B cell (primary cell): Measurements from ENCODE around the gene CMTM7. TPM values are rescaled to one million over a fixed set of nuclear protein-coding genes. Genes with fewer than 3 reads are reported as not detected.

Source experiments
- ATAC-seq: fragments of 200-7000 bp; cut with Tn5 transposase; one replicate; pipeline ENCODE4 v1.10.0; 2021; ENCODE audit warnings: low read depth, mild to moderate bottlenecking, moderate number of reproducible peaks, moderate library complexity
- CTCF ChIA-PET: fragments of 350-600 bp; sonication (Branson Sonifier 250); formaldehyde crosslinking; loops from one replicate; lab custom pipeline; 2021; ENCODE audit warnings: antibody characterized with exemption, inconsistent platforms; lab: Charles Lee
- POLR2A ChIA-PET: fragments of 350-600 bp; sonication (Branson Sonifier 250); formaldehyde crosslinking; loops from one replicate; lab custom pipeline; 2021; ENCODE audit warnings: antibody characterized with exemption; lab: Charles Lee
- DNase-seq: peaks from one replicate; pipeline ENCODE4 v3.0.0; 2013
- H2AFZ ChIP-seq: 2 replicates; pipeline ENCODE4 v1.6.1; 2012; ENCODE audit warnings: mild to moderate bottlenecking, low read depth, low read length; ENCODE audit not compliant: insufficient read depth, poor library complexity, severe bottlenecking
- H3K27ac ChIP-seq, 2 donors: 1 replicate in 1 of 2; 2 replicates in 1 of 2; pipeline ENCODE4 v1.5.1; 2012 to 2013; ENCODE audit warnings: low read length in 2 of 2, mild to moderate bottlenecking in 2 of 2, moderate library complexity in 1 of 2
- H3K27me3 ChIP-seq, 4 experiments: fragments of 200-600 bp in 1 of 4; sonication (generic) in 1 of 4; replicated peaks in 1 of 4; 1 replicate in 2 of 4; 2 replicates in 2 of 4; pipeline versions ENCODE4 v1.6.1 to v1.7.0; 2013 to 2016; ENCODE audit warnings: low read length in 3 of 4, mild to moderate bottlenecking in 2 of 4, mixed read lengths in 1 of 4, moderate library complexity in 1 of 4; ENCODE audit not compliant: insufficient read depth in 4 of 4, control insufficient read depth in 3 of 4; ENCODE audit errors: control extremely low read depth in 1 of 4
- H3K36me3 ChIP-seq, 2 experiments: replicated peaks in 1 of 2; 1 replicate in 1 of 2; 2 replicates in 1 of 2; pipeline versions ENCODE4 v1.6.1 to v1.7.1; 2013; ENCODE audit warnings: low read length in 1 of 2; ENCODE audit not compliant: insufficient read depth in 2 of 2, control insufficient read depth in 1 of 2; ENCODE audit errors: control extremely low read depth in 1 of 2, extremely low read depth in 1 of 2
- H3K4me1 ChIP-seq, 2 donors: fragments of 200-600 bp in 1 of 2; sonication (generic) in 1 of 2; 1 replicate in 1 of 2; 2 replicates in 1 of 2; pipeline versions ENCODE4 v1.5.1 to v1.6.1; 2013 to 2017; ENCODE audit warnings: low read length in 2 of 2; ENCODE audit not compliant: control insufficient read depth in 2 of 2, insufficient read depth in 2 of 2
- H3K4me2 ChIP-seq: replicated peaks from 2 replicates; pipeline ENCODE3; 2012; ENCODE audit warnings: mild to moderate bottlenecking, low read depth, low read length; ENCODE audit not compliant: poor library complexity, severe bottlenecking
- H3K4me3 ChIP-seq, 5 experiments: fragments of 200-600 bp in 1 of 5; sonication (generic) in 1 of 5; 1 replicate in 3 of 5; 2 replicates in 2 of 5; pipeline versions ENCODE4 v1.5.1 to v1.7.0; 2011 to 2016; ENCODE audit warnings: low read length in 4 of 5, mild to moderate bottlenecking in 4 of 5, low read depth in 2 of 5, control low read depth in 1 of 5, moderate library complexity in 1 of 5; ENCODE audit not compliant: insufficient read depth in 1 of 5; ENCODE audit errors: control extremely low read depth in 1 of 5, extremely low read depth in 1 of 5
- H3K79me2 ChIP-seq: fragments of 200-600 bp; sonication (generic); one replicate; pipeline ENCODE4 v1.6.0; 2016; ENCODE audit warnings: low read length; ENCODE audit not compliant: control insufficient read depth, insufficient read depth
- H3K9ac ChIP-seq: fragments of 200-600 bp; sonication (generic); 2 replicates; pipeline ENCODE4 v1.6.1; 2017; ENCODE audit warnings: mild to moderate bottlenecking, low read length, moderate library complexity
- H3K9me3 ChIP-seq, 3 donors: one replicate each; pipeline versions ENCODE4 v1.6.1 to v1.7.1; 2013; ENCODE audit warnings: low read length in 2 of 3; ENCODE audit not compliant: control insufficient read depth in 2 of 3, insufficient read depth in 1 of 3; ENCODE audit errors: control extremely low read depth in 1 of 3
- H4K20me1 ChIP-seq: 2 replicates; pipeline ENCODE4 v1.6.0; 2012; ENCODE audit warnings: mild to moderate bottlenecking, low read length; ENCODE audit not compliant: insufficient read depth, control insufficient read depth, poor library complexity, severe bottlenecking
- H3K27ac Mint-ChIP-seq: one replicate; pipeline ENCODE4 v1.8.0; 2021; ENCODE audit warnings: mixed read lengths
- H3K27me3 Mint-ChIP-seq: one replicate; pipeline ENCODE4 v1.8.0; 2021; ENCODE audit warnings: mixed read lengths
- H3K4me1 Mint-ChIP-seq: one replicate; pipeline ENCODE4 v1.8.0; 2021; ENCODE audit warnings: mixed read lengths
- H3K4me3 Mint-ChIP-seq: one replicate; pipeline ENCODE4 v1.8.0; 2021; ENCODE audit warnings: mixed read lengths
- H3K9me3 Mint-ChIP-seq: one replicate; pipeline ENCODE4 v1.8.0; 2022; ENCODE audit warnings: mixed read lengths; ENCODE audit not compliant: insufficient read depth
- EZH2 ChIP-seq: IDR thresholded peaks from 2 replicates; pipeline ENCODE4 v1.6.1; 2012; ENCODE audit warnings: borderline replicate concordance, low read depth, mild to moderate bottlenecking, moderate library complexity, low read length; ENCODE audit not compliant: insufficient read depth, poor library complexity, severe bottlenecking
- WGBS: methylation state at CpG from one replicate; pipeline ENCODE4 v1.1.5; 2013; ENCODE audit warnings: missing lambda C conversion rate; ENCODE audit not compliant: insufficient coverage; 5-methylcytosine and 5-hydroxymethylcytosine counted together
- intact Hi-C: fragments of 100-400 bp; cut with micrococcal nuclease; formaldehyde crosslinking; loops from one replicate; pipeline ENCODE4 v1.10.0; 2022
- polyA plus RNA-seq: library from polyadenylated mRNA; depleted of rRNA; stranded (reverse); fragments of >200 nt; gene quantifications from 2 replicates; pipeline ENCODE4 v1.2.3, GENCODE V29; 2012
- total RNA-seq, 2 donors: library from RNA; stranded (reverse); fragments of 120-200 nt in 1 of 2; gene quantifications; 1 replicate in 1 of 2; 2 replicates in 1 of 2; pipeline versions ENCODE4 v1.2.3 to v1.2.4, GENCODE V29; 2013 to 2022
- TF ChIP-seq, protein P1 (sequence below): fragments of 200-600 bp; IDR thresholded peaks from one replicate; pipeline ENCODE4 v1.8.0; 2022; ENCODE audit warnings: antibody characterized with exemption, mild to moderate bottlenecking

Gene CMTM7
- total and polyA plus RNA-seq, 2 donors (not counting 1 experiment from before 2014, with no cell fraction given): 71.5 to 76.1 TPM

- no peaks in the 10 kb centered on the region for H4K20me1 ChIP-seq
- TF ChIP-seq EZH2: no peak
- TF ChIP-seq, protein P1, sequence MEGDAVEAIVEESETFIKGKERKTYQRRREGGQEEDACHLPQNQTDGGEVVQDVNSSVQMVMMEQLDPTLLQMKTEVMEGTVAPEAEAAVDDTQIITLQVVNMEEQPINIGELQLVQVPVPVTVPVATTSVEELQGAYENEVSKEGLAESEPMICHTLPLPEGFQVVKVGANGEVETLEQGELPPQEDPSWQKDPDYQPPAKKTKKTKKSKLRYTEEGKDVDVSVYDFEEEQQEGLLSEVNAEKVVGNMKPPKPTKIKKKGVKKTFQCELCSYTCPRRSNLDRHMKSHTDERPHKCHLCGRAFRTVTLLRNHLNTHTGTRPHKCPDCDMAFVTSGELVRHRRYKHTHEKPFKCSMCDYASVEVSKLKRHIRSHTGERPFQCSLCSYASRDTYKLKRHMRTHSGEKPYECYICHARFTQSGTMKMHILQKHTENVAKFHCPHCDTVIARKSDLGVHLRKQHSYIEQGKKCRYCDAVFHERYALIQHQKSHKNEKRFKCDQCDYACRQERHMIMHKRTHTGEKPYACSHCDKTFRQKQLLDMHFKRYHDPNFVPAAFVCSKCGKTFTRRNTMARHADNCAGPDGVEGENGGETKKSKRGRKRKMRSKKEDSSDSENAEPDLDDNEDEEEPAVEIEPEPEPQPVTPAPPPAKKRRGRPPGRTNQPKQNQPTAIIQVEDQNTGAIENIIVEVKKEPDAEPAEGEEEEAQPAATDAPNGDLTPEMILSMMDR: no peak
- no peak overlapping the region for H3K9ac ChIP-seq
- no peak for DNase-seq
- POLR2A ChIA-PET: no interaction called here
- Mint-ChIP-seq H3K27me3 (no peaks in the 10 kb centered on the region), H3K4me1 (peaks cover 66% of the 10 kb centered on the region), H3K4me3 (no peak overlapping the region), H3K27ac (peak overlapping the region; percentile 70), H3K9me3 (no peaks in the 10 kb centered on the region)
- H3K4me1 ChIP-seq: peaks cover 36 to 53% of the 10 kb centered on the region in 2 donors
- no peak overlapping the region for H2AFZ ChIP-seq
- no peak overlapping the region for H3K4me3 ChIP-seq
- H3K79me2 ChIP-seq: peaks cover 90% of the 10 kb centered on the region
- no peak overlapping the region for H3K4me2 ChIP-seq
- no peaks in the 10 kb centered on the region for H3K27me3 ChIP-seq
- peaks cover 0 to 18% of the 10 kb centered on the region in 2 experiments for H3K36me3 ChIP-seq
- peaks cover 0 to 5% (median 0%) of the 10 kb centered on the region in 3 donors for H3K9me3 ChIP-seq
- peak overlapping the region in 1 of 2 donors; percentile 60 for H3K27ac ChIP-seq
- intact Hi-C loops: loop anchor here (5.0 kb wide), 1 partner anchor 283 kb away; the partner anchor contains the start of gene CNOT10
- WGBS: 58% methylated on average over 1 of the region's 1 CpG
- CTCF ChIA-PET: interaction anchor here (1.3 to 3.0 kb wide), 2 partner anchors 30 to 63 kb away, joined by 5 to 14 read pairs; no protein-coding TSS in a partner anchor
- ATAC-seq: no peak
These were observed 13.1 kb downstream of the CMTM7 start for GRCh38 chr3:32404714-32405113.

DNA sequence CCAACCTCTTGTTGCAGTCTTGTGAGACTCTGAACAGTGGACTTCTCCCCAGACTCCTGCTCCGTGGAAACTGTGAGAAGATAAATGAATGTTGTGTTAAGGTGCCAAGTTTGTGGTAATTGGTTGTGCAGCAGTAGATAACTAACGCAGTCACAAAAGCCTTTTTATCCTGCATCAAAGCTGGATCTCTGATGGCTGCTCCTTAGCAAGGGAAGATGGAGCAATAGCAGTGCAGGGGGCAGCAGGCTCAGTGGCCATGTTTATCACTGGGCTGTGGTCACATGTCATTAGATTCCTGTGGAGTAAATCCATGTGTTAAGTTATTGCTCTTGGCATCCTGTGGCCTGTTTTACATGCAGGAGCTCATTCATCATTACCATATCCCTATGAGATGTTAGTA, 13.5 kb downstream of the CMTM7 start:
- H2AFZ ChIP-seq: no peak overlapping the region
- Mint-ChIP-seq H3K4me3 (no peak overlapping the region), H3K27ac (peak overlapping the region; percentile 61), H3K27me3 (no peaks in the 10 kb centered on the region), H3K4me1 (peaks cover 71% of the 10 kb centered on the region), H3K9me3 (no peaks in the 10 kb centered on the region)
- peaks cover 91% of the 10 kb centered on the region for H3K79me2 ChIP-seq
- no peak overlapping the region for H3K4me3 ChIP-seq
- WGBS: 100% methylated on average over 2 of the region's 2 CpGs
- no peak overlapping the region for H3K9ac ChIP-seq
- DNase-seq (no peak), ATAC-seq (no peak)
- peaks cover 0 to 19% of the 10 kb centered on the region in 2 experiments for H3K36me3 ChIP-seq
- H4K20me1 ChIP-seq: no peaks in the 10 kb centered on the region
- H3K27me3 ChIP-seq: no peaks in the 10 kb centered on the region
- peaks cover 36 to 51% of the 10 kb centered on the region in 2 donors for H3K4me1 ChIP-seq
- H3K27ac ChIP-seq: no peak overlapping the region
- intact Hi-C loops: no loop called here
- ChIA-PET CTCF (interaction anchor here (1.3 to 3.0 kb wide), 2 partner anchors 30 to 63 kb away, joined by 5 to 14 read pairs; no protein-coding TSS in a partner anchor), POLR2A (no interaction called here)
- TF ChIP-seq, protein P1: no peak
- TF ChIP-seq EZH2: no peak
- peaks cover 0 to 5% (median 0%) of the 10 kb centered on the region in 3 donors for H3K9me3 ChIP-seq
- no peak overlapping the region for H3K4me2 ChIP-seq
